Lower lobe of right lung (tissue), 2 donors: ENCODE results near the gene GLRX. TPM values are rescaled to one million over a fixed set of nuclear protein-coding genes. Genes with fewer than 3 reads are reported as not detected.
A peak's percentile ranks its signal among the peaks of the same experiment; 100 is the strongest.

Source experiments
- ATAC-seq, 2 donors: fragments of 200-7000 bp; cut with Tn5 transposase; one replicate each; pipeline ENCODE4 v1.9.1; 2020 to 2022; ENCODE audit warnings: mild to moderate bottlenecking in 2 of 2, moderate library complexity in 2 of 2
- DNase-seq: peaks from one replicate; pipeline ENCODE4 v3.0.0-alpha.2; 2020
- H3K27ac ChIP-seq: fragments of 200-600 bp; one replicate; pipeline ENCODE4 v1.8.0; 2022
- H3K27me3 ChIP-seq: fragments of 200-600 bp; one replicate; pipeline ENCODE4 v1.8.0; 2022; ENCODE audit warnings: low read depth
- H3K36me3 ChIP-seq: fragments of 200-600 bp; one replicate; pipeline ENCODE4 v1.8.0; 2022; ENCODE audit warnings: mild to moderate bottlenecking
- H3K4me1 ChIP-seq: fragments of 200-600 bp; one replicate; pipeline ENCODE4 v1.8.0; 2022
- H3K4me3 ChIP-seq: fragments of 200-600 bp; one replicate; pipeline ENCODE4 v1.8.0; 2022; ENCODE audit warnings: mild to moderate bottlenecking
- H3K9me3 ChIP-seq: fragments of 200-600 bp; one replicate; pipeline ENCODE4 v1.8.0; 2022
- CTCF ChIP-seq: fragments of 200-600 bp; IDR thresholded peaks from one replicate; pipeline ENCODE4 v1.8.0; 2022; ENCODE audit warnings: antibody characterized with exemption, mild to moderate bottlenecking
- intact Hi-C: fragments of 100-400 bp; cut with DNase I; formaldehyde crosslinking; loops from one replicate; pipeline ENCODE4 v1.11.0; 2022
- total RNA-seq: library from RNA; stranded (reverse); fragmentation: NEBNext Ultra II Directional; extraction: Animal tissue kit (Norgen Biotek cat#: 25700); gene quantifications from one replicate; pipeline ENCODE4 v1.2.1, GENCODE V29; 2021
- donor health status: DM: no; HTN: yes; CAD: no; lungs with severe emphysema.

The GLRX gene
- total RNA-seq, 1 donor from 2014 or later: 115 TPM

GRCh38 chr5:95866435-95867040, 44.0 kb upstream of the GLRX start:
- no peaks in the 10 kb centered on the region for H3K36me3 ChIP-seq
- TF ChIP-seq CTCF: no peak
- no peaks in the 10 kb centered on the region for H3K9me3 ChIP-seq
- no peak overlapping the region for H3K4me3 ChIP-seq
- H3K4me1 ChIP-seq: peaks cover 48% of the 10 kb centered on the region
- DNase-seq (no peak), ATAC-seq (no peak)
- intact Hi-C loops: no loop called here
- H3K27ac ChIP-seq: no peak overlapping the region
- H3K27me3 ChIP-seq: no peaks in the 10 kb centered on the region

- intact Hi-C loops: no loop called here
- DNase-seq (no peak), ATAC-seq (no peak)
- H3K27me3 ChIP-seq: no peaks in the 10 kb centered on the region
- no peaks in the 10 kb centered on the region for H3K9me3 ChIP-seq
- H3K36me3 ChIP-seq: no peaks in the 10 kb centered on the region
- H3K4me3 ChIP-seq: no peak overlapping the region
- TF ChIP-seq CTCF: no peak
- peaks cover 49% of the 10 kb centered on the region for H3K4me1 ChIP-seq
- peak overlapping the region; percentile 56 for H3K27ac ChIP-seq
Observed at GRCh38 chr5:95864944-95865504, 42.5 kb upstream of the GLRX start.

GRCh38 chr5:95864456-95864855, 41.9 kb upstream of the GLRX start:
- no peaks in the 10 kb centered on the region for H3K36me3 ChIP-seq
- H3K4me1 ChIP-seq: peaks cover 48% of the 10 kb centered on the region
- no peak overlapping the region for H3K4me3 ChIP-seq
- no peak for TF ChIP-seq CTCF
- DNase-seq: no peak
- intact Hi-C loops: no loop called here
- no peak overlapping the region for H3K27ac ChIP-seq
- no peak for ATAC-seq
- H3K27me3 ChIP-seq: no peaks in the 10 kb centered on the region
- H3K9me3 ChIP-seq: no peaks in the 10 kb centered on the region

- Histone ChIP-seq H3K27me3 (no peaks in the 10 kb centered on the region), H3K27ac (peak overlapping the region; percentile 73), H3K4me3 (no peak overlapping the region), H3K36me3 (no peaks in the 10 kb centered on the region), H3K9me3 (no peaks in the 10 kb centered on the region), H3K4me1 (peaks cover 56% of the 10 kb centered on the region)
- intact Hi-C loops: no loop called here
- ATAC-seq: peak; percentile 60 to 68
- DNase-seq: no peak
- no peak for TF ChIP-seq CTCF
Observed at GRCh38 chr5:95863383-95863757, 40.8 kb upstream of the GLRX start.

GRCh38 chr5:95862671-95863382, 40.3 kb upstream of the GLRX start:
- Histone ChIP-seq H3K9me3 (no peaks in the 10 kb centered on the region), H3K4me1 (peaks cover 62% of the 10 kb centered on the region), H3K27me3 (no peaks in the 10 kb centered on the region), H3K27ac (peak overlapping the region; percentile 73), H3K36me3 (no peaks in the 10 kb centered on the region), H3K4me3 (no peak overlapping the region)
- DNase-seq: no peak
- intact Hi-C loops: no loop called here
- no peak for TF ChIP-seq CTCF
- peak; percentile 33 to 54 for ATAC-seq
